Endometrium (tissue), 2 donors: ENCODE results near the gene GRIK2.
"Not testable (repeated sequence)": the region's sequence is repeated elsewhere in the genome, so short reads cannot be mapped to it uniquely, and the experiment has no call there.

Experiments
- FAIRE-seq: peaks from 2 replicates; lab custom pipeline; 2012; peaks lifted over from hg19 to GRCh38; lab: Jason Lieb, UNC
- donor health status: control.
- donor health status: control.

GRIK2 gene

DNA sequence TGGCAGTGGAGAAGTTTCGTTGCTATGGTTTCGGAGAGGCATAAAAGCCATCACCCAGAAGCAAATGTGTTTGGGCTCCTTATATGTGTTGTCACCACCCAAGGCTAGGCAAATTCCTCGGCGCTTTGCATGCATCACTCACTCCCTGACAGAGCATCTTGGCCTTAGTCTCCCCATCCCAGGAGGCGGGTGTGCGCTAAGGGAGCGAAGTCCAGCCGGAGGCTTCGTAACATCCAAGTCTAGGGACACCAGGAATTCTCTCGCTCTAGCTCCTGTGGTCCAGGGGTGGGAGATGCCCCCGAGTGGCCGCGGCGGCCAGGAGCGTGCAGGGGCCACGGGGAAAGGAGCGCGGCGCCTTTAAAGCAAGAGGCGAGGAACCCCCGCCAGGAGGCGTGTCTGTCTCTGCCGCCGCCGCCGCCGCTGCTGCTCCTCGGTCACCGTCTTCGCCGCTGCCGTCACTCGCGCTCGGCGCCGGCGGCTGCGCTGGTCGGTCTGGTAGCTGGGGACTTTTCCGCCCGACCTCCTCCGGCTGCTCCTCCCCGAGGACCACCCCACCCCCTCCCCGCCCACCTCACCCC, at the start of gene GRIK2:
GRIK2 (plus strand) TSS at position 458 of the 578 bp plus-strand sequence.
- FAIRE-seq, result no peak

DNA sequence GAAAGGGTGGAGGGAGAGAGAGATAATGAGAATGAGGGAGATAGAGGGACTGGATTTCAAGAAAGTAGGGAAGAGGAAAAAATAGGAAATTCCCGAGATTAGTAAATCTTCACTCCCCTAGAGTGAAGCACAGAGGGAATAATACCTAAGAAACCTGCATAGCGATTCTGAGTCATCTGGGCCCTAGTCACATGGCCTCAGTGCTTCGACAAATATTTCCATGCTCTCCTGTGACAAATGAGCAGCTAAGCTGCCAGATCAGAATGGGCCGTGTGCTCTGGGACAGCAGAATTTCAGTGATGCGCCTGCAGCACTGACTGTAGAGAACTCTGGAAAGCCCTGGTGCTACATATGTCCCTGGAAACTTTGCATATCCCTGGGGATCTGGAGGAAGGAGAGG, 48.6 kb upstream of the GRIK2 start:
- FAIRE-seq, result no peak

DNA sequence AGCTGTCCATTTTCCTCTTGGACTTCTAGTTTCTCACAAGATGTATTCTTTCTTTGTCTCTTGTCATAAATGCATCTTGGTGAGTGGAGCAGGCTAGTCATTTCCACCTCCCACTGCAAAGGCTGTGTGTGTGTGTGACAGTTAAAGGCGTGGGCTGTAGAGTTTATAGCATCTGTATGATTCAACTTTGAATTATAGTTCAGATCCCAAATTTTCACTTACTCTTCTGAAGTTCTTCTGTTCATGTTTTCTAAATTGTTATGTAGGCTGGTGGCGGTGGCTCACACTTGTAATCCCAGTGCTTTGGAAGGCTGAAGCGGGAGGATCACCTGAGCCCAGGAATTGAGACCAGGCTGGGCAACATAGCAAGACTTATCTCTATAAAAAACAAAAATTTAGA, 44.7 kb upstream of the GRIK2 start:
- no peak for FAIRE-seq

DNA sequence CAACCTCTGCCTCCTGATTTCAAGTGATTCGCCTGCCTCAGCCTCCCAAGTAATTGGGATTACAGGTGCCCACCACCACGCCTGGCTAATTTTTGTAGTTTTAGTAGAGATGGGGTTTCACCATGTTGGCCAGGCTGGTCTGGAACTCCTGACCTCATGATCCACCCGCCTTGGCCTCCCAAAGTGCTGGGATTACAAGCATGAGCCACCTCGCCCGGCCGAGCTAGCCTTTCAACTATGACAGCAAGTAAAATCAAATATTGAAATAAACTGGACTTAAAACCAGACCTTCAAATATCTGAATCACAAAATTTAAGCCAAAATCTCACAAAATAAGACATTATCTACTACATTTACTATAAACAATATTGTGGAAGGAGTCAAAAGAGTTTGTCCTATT, 42.9 kb upstream of the GRIK2 start:
- FAIRE-seq, result not testable (repeated sequence)

DNA sequence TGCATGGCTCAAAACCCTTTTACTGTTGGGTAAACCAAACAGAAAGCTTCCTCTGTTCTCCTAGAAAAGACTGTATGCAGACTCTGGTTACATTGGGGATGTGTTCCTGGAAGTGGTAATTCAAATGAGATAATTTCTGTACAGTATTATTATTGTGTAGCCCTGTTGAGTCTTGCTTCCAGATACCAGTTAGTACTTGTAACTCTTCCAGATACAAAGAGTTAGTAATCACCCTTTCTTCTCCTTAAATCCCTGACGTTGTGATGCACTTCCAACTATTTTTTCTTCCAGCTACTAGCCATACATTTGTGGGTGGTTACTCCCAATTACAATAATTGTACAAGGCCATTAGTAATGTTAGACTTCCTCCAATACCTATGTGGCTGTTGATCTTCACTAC, 42.3 kb upstream of the GRIK2 start:
- FAIRE-seq, result no peak

DNA sequence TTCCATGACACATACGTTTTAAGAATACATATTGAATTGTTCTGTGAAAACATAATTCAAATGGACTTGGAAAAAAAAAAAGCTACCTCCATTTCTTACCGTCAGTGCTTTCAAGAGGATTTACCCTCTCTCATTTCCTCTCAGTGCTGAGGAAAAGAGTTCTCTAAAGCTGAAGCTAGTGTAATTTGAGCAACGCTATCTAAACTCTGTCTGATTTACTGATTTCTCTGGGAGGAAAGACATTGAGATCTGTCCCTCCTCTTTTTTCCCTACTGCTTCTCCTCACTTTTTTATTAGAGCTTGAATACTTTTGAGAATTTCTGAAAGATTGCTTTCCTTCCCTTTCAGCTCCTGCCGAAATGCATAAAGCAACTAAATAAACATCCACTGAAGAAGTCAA, 41.2 kb upstream of the GRIK2 start:
- FAIRE-seq, result no peak

DNA sequence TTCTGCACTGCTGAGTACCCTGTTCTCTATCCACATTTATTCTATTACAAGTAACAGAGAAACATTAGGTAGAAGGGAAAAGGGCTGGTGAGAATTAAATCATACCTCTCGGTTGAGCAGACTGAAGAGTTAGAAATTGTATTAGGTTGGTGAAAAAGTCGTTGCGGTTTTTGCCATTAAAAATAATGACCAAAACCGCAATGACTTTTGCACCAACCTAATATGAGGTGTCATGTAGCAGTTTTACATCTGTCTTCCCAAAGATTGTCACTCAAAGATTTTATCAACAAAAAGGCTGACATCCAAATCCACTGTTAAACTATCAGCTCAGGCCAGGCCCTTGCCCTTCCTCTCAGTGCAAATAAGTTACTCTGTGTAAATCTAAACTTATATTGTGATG, 28.3 kb upstream of the GRIK2 start:
- FAIRE-seq, result no peak

DNA sequence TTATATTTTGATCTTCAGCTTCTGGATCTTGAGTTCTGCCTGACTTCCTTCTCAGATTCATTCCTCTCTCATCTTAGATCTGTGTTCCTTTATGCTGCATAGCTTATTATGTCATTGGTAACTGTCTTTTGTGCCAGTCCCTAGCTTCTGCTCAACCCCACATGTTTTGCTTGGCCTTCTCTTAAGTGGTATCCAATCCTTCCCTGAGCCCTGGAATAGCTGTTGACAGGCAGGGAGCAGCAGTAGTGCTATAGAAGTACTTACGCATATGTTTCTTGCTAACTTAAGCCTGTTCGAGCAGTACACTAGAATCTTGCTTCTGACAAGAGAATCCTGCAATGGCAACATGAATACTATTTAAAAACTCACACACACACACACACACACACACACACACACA, 13.6 kb upstream of the GRIK2 start:
- no peak for FAIRE-seq

DNA sequence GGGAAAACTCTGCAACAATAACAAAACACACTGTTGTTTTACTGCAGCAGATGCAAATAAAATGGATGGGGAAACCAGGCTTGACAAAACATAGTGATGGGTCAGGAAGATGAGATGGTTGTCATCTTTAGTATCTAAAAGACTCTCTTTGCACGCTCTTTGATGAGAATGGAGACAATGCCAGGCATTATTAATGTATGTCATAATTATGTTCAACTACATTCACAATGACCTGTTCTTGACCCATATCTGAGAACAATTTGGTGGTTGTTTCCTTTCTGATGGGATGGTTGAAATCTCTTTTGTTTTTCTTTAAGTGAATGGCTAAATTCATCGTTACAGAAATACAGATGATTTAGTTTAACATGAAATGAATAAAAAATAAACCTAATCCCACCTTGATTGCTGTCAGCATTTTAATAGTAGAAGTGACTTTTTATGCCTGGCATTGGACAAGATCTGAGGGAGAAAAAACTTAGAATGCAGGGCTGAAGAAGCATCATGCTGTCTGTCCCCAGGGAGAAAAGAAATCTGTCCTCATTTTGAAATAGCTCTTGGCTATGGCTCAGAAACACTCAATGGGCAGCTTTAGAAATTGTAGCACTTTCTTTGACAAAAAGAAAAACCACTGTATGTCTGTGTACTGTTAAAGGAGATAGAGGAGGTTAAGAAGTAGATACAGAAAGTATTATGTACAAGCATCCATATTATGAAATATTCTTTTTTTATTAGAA, 12.4 kb upstream of the GRIK2 start:
- FAIRE-seq, result no peak

DNA sequence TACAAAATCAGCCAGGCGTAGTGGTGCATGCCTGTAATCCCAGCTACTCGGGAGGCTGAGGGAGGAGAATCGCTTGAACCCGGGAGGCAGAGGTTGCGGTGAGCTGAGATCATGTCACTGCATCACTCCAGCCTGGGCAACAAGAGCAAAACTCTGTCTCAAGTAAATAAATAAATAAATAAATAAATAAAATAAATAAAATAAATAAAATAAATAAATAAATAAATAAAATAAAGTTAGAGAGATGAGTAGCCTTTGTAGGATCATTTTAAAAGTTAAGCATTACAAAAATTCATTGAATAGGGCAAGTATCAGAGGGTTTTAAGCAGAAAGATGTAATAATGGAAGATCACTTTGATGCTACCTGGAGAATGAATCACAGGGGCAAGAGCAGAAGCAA, 9.8 kb upstream of the GRIK2 start:
- FAIRE-seq, result not testable (repeated sequence)

DNA sequence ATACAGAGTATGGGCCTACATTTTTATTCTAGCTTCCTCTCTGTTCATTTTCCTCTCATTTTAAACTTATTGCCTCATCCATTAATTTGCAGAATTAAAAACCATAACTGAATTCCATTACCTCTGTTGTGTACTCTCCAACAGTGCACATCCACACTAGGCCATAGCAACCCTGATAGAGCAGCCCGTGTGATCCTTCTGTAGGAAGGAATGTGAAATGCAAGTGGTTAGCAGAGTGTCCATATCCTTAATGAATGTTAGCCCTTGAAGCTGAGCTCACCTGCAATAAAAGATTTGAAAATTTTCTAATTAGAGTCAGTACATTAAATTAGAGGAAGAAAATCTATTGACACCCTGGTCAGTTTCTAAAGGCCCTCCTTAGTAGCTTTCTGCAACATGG, 6.5 kb upstream of the GRIK2 start:
- no peak for FAIRE-seq

DNA sequence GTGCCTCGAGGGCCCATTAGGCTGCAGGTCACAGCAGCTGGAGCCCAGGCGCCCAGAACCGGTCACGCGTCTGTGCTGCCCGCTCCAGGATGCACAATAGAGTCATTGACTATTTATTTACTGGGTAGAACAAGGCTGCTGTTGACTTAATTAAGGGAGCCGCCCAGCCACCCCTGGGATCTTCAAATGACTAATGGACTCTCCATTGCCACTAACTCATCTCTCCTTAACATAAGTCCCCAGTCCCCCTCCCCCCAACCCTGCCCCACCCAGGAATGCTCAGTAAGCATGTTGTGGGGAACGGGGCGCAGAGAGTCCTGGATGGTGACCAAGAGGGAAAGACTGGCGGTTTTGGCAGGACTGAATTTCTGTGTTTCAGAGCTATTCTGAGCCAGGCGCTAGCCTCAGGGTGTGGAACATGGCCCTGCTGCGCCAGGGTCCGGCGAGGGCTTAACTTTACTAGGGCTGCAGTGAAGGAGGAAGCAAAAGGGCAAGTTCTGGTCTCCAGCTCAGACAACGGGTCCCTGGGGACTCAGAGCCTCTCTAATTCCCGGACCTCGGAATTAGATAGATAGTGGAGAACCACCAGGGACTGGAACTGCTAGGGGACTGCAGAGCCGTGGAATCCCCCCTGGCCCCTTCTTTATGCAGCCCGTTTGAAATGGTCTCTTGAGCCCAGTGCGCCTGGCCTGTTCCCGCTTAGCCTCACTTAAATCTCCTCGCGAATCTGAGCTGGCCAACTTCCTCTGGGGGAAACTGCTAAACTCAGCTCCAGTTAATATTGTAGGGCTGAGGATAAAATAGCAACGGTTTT, 1.5 kb upstream of the GRIK2 start:
- FAIRE-seq, result no peak

DNA sequence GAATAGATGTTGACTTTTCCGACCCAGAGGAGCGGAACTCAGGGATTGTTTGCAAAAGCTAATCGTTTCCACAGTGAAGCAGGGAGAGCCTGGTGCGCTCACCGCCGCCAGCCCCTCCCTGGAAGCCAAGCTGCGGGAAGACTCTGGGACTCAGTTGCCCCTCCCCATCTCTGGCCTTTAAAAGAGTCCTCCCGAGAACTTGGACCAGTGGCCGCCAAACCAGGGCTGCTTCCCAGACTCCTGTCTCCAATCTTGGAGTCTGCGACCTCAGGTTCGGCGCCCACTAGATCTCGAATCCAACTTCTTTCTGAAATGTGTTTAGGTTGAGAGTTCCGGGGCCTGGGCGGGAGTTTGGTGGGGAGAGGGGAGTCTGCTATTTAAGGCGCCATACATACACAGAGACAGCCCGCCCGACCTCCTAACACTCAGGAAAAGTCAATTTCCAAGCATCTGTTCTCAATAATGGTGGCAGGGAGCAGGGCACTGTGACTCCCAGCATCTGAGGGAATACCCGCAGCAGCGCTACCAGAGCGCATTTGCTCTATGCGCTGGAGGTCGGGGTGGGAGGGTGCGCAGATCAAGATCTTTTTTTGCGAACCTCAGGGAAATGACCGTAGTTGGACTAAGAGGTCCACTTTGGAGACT, 800 bp upstream of the GRIK2 start:
- no peak for FAIRE-seq

DNA sequence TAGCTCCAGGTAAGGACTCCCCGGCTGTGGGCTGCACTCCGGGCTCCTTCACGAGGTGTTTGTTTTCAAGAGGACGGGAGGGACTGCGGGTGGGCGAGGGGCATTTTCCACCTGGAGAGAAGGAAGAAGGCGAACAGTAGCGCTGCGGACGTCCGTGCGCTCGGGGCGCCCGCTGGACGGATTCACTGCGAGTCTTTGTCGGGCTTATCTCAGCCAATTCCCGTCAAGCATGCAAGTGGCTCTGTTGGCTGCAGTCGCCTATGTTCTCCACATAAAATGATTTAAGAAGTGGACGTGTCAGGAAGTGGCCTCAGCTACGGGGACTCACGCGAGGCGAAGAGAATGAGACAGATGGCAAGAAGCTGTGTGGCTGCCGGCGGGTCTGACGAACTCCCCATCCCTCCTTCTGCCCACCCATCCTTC, 332 bp downstream of the GRIK2 start:
- FAIRE-seq, result no peak

DNA sequence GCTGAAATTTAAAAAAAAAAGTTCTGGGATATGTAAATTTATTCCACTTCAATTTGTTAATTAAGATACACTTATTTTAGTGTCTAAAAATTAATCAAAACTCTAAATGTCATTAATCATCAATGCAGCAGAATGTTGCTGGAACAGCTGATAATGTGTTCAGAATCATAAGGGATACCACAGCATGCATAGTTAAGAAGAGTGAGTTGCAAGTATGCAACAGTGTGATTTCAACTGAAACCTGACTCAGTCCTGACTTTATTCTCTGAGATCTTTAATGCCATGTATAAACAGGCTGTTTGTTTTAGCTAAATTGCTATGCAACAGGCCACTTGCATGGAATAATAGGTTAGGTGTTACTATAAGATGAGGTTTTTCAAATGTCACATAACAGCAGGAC, 1.4 kb downstream of the GRIK2 start:
- FAIRE-seq, result no peak

DNA sequence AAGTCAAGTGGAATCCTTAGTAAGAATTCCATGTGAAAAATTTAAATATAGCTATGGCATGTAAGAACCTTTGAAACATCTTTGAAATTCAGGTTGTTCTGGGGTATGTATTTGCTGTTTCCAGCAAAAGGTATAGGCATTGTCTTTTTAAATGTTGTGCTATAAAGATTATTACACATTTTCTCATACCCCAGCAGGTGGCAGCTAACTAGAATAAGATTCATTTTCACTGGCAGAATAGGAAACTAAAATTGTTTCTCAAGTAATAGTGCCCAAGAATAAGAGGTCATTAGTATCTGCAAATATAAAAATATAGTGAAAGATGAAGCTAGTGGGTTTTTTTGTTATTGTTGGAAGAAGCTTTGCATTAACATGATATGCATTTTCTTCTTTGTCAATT, 1.8 kb downstream of the GRIK2 start:
- FAIRE-seq, result peak; percentile 39

DNA sequence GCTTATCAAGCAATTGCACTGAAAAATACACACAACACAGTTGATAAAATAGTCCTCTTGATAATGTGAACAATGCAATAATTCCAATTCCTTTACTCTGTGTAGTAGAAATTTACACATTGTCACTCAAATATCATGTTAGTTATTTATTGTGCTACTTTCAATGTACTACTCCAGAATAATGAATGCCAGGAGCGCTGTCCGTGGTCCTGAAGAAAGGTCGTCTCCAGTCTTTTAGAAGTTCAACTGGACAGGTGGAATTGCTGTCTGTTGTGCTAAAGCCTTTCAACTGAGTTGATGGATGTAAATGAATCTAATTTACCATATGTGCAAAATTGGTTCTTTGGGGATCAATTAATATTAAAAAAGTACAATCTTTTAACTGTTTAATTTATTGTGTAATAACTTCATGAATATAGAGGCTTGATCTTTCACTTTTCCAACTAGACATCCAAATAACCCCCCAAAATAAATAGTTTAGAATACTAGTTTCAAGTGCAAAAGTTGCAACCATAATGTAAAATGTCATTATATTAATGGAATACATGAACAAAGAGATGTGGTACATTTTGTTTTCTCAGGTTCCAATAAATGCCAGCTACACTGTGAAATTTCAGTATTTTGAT, 3.2 kb downstream of the GRIK2 start:
- no peak for FAIRE-seq

DNA sequence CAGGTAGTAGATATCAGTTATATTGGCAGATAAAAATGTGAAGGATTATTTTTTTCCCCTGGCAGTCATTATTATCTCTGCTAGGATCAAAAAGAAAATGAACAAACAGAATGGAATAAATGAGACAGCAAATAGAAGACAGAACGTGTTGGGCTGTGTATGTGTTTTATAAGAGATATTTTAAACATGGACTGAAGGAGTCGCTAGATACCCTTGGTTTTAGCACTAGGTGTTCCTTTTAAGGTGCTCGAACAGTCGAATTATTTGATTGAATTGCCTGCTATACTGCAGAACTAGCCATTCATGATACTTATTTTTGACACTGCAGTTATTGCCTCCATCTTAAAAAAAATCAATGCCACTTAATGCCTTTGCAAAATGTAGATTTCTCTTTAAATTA, 3.7 kb downstream of the GRIK2 start:
- FAIRE-seq, result no peak

DNA sequence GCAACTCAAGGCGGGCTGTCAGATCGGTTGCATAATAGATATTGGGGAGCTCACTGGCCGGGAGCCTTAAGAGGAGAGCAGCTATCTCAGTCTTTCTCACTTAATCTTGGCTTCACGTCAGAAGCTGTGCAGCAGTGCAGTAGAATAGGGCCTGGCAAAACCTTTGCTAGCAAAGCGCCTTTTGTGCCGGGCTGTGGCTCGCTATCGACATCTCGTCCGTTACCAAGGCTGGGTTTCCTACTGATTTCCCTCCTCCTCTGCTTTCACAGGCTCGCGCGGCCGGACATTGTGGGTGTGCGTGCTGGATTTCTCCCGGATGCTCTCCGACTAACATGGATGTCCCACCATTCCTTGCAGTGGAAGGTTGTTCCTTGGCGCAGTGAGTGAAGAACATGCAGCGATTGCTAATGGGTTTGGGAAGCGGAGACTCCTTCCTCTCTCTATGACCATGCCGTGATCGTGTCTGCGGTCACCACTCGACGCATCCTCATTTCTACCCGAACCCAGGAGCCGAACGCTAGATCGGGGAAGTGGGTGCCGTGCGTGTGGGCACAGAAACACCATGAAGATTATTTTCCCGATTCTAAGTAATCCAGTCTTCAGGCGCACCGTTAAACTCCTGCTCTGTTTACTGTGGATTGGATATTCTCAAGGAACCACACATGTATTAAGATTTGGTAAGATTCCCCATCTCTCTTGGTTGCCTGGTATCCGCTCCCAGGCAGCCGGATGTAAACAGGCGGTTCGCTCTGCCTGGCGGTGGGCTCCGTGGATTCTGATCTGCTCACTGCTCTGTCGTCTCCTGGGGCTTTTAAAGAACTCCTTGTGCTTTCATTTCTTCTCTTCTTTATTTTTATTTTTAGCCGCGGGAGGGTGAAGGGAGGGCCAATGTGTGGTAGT, 5.5 kb downstream of the GRIK2 start:
- no peak for FAIRE-seq

DNA sequence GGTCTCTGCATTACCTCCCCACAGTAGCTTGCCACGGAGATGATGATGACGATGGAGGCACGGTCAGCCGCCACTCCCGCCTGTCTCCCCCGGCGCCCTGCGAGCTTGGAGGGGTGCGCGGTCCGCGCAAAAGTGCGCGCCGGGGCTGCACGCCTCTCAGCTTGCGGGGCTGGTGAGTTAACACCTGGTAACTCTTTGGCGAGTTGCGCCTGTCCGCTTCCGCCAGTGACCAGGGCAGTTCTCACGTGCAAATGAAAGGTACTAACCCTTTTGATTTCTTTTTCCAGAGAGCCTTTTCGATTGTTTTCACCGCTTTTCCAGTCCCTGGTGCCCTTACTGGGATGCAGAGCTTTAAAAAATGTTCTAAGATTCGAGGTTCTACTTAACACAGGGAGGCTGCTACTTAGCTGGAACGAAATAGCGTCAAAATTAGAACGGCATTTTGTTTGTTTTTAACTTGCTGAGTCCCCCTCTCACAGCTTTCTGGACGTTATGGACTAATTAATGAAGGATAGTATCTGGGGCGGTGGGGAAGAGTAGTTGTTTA, 6.2 kb downstream of the GRIK2 start:
- FAIRE-seq, result no peak
